OCI-LY7 (cell line): ENCODE data around the gene DUSP6.

Experiments
- EZH2phosphoT487 ChIP-seq: fragments of 200-600 bp; sonication (generic); IDR thresholded peaks from 2 replicates; pipeline ENCODE4 v1.6.1; 2018; ENCODE audit warnings: low read depth, borderline replicate concordance, mild to moderate bottlenecking, mixed run types, antibody characterized with exemption, low read length, moderate library complexity, mixed read lengths
- TF ChIP-seq, protein P1 (sequence below): fragments of 200-600 bp; sonication (generic); conservative IDR thresholded peaks from 2 replicates; pipeline ENCODE4 v1.5.1; 2014; ENCODE audit warnings: mild to moderate bottlenecking, antibody characterized with exemption, low read length, moderate library complexity, mixed read lengths

DNA sequence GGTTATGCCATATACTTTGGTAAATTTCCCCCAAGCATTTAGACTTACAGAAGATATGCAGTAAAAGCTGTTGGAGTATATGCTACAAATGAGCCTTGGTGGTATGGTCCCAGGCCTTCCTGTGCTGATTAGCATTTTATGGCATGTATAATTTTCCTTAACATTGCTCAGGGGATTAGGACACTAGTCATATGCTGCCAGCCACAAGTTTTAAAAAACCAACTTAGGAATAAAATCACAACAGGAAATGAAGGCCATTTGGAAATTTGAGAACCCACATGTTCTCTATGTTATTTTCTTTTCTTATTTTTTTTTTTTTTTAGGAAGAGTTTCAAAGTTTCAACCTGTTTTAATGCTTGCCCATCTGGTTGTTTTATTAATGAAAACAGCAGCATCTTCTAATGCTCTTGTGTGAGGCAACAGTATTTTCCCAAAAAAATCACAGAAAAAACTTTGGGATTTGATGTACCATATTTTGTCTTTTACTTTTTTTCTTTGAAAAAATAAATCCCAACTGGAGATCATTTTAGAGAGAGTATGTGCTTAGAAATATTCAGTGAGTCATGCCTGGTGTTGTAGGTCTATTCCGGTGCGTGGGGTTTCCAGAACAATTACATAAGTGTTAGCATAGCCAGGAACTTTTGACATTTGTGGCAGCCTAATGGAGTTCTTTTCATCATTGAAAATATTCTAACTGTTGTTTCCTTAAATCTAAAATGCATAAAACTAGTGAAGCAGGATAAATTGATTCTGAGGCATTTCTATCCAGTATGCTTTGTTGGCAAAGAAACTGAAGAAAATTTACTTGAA lies 21.7 kb upstream of the DUSP6 start:
- TF ChIP-seq, protein P1, sequence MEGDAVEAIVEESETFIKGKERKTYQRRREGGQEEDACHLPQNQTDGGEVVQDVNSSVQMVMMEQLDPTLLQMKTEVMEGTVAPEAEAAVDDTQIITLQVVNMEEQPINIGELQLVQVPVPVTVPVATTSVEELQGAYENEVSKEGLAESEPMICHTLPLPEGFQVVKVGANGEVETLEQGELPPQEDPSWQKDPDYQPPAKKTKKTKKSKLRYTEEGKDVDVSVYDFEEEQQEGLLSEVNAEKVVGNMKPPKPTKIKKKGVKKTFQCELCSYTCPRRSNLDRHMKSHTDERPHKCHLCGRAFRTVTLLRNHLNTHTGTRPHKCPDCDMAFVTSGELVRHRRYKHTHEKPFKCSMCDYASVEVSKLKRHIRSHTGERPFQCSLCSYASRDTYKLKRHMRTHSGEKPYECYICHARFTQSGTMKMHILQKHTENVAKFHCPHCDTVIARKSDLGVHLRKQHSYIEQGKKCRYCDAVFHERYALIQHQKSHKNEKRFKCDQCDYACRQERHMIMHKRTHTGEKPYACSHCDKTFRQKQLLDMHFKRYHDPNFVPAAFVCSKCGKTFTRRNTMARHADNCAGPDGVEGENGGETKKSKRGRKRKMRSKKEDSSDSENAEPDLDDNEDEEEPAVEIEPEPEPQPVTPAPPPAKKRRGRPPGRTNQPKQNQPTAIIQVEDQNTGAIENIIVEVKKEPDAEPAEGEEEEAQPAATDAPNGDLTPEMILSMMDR: no peak
- TF ChIP-seq EZH2phosphoT487: no peak
